Thyroid gland (tissue), 4 donors: ENCODE results near the gene CPNE9.

Experiments
- POLR2A ChIP-seq, 2 donors: fragments of 450-650 bp; IDR thresholded peaks; one replicate each; pipeline ENCODE4 v1.6.1; 2017; ENCODE audit warnings: antibody characterized with exemption in 2 of 2, mild to moderate bottlenecking in 2 of 2, moderate library complexity in 1 of 2
- TF ChIP-seq, protein P1 (sequence below), 6 experiments: fragments of 200-600 bp in 3 of 6; fragments of 450-650 bp in 3 of 6; sonication (generic) in 3 of 6; IDR thresholded peaks; one replicate each; pipeline ENCODE4 v1.5.1; 2016 to 2019; ENCODE audit warnings: antibody characterized with exemption in 6 of 6, mild to moderate bottlenecking in 2 of 6, inconsistent platforms in 1 of 6, moderate library complexity in 1 of 6

DNA sequence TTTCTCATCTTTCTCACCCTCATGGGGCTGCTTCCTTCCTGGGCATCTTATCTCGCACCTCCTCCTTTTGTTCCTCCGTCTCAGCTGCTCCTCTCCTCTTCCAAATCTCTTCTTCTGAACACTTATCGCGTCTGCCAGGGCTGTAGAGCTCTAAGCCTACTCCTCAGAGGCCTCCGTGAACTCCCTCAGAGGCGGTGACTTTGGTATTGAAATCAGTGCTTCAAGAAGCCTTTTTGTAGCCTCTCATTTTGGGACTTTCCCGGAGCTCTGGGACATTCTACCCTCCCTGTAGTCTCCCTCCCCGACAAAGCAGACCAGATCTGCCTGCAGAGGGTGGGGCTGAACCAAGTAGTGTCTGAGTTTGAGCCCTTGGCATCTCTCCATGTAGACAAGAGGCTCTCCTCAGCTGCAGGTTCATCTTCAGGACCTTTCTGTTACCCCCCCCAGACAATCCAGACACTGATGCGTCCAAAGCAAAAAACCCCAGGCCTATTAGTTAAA, 17.5 kb upstream of the CPNE9 start:
- TF ChIP-seq, protein P1, sequence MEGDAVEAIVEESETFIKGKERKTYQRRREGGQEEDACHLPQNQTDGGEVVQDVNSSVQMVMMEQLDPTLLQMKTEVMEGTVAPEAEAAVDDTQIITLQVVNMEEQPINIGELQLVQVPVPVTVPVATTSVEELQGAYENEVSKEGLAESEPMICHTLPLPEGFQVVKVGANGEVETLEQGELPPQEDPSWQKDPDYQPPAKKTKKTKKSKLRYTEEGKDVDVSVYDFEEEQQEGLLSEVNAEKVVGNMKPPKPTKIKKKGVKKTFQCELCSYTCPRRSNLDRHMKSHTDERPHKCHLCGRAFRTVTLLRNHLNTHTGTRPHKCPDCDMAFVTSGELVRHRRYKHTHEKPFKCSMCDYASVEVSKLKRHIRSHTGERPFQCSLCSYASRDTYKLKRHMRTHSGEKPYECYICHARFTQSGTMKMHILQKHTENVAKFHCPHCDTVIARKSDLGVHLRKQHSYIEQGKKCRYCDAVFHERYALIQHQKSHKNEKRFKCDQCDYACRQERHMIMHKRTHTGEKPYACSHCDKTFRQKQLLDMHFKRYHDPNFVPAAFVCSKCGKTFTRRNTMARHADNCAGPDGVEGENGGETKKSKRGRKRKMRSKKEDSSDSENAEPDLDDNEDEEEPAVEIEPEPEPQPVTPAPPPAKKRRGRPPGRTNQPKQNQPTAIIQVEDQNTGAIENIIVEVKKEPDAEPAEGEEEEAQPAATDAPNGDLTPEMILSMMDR (IDR thresholded peaks at IDR 0.05), result no peak
- no peak for TF ChIP-seq POLR2A (IDR thresholded peaks at IDR 0.05)
